Measurements from ENCODE around the gene UBAC1.

Gene UBAC1

DNA sequence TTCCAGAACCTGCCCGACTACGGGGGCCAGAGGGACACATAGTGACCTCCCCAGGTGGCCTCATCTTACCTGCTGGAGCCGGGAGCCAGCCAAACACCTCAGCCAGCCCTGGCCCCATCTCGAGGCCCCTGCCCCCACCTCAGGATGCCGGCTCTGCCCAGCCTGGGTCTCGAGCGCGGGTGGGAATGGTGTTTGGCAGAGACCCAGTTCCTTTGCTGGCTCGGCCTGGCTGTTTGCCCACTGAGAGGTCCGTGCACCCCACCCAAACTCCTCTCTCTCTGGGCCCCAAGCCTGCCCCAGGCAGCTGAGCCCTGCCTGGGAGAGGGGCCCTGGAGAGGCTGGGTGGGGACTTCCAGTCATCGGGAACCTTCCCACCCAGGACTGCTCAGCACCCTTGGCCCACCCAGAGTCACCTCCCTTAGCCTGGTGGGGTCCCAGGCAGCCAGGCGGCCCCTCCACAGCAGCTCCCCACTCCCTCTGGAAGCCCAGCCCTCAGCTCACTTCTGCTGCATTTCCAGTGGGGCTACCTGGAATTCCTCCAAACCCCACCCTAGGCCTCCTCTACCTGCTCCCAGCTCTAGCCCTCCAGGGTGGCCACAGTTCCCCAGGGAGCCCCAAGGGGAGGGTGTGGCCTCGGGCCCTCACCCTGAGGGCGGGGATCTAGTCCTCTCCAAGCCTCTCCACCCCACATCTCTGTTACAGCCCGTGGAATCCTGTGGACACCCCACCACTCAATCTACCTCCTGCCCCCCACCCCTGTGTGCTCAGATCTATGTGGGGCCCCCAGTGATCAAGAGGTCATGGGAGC is 42.4 kb upstream of the UBAC1 start:
- TF ChIP-seq POLR2AphosphoS5 (IDR thresholded peaks at IDR 0.05; ENCODE audit: low read depth) (no peak), GABPA (IDR thresholded peaks at IDR 0.05; ENCODE audit: low read depth) (no peak), REST (IDR thresholded peaks at IDR 0.05; ENCODE audit: insufficient replicate concordance, low read depth) (no peak), SPI1 (IDR thresholded peaks at IDR 0.05; ENCODE audit: borderline replicate concordance, low read depth) (no peak)
- TF ChIP-seq, protein P1, sequence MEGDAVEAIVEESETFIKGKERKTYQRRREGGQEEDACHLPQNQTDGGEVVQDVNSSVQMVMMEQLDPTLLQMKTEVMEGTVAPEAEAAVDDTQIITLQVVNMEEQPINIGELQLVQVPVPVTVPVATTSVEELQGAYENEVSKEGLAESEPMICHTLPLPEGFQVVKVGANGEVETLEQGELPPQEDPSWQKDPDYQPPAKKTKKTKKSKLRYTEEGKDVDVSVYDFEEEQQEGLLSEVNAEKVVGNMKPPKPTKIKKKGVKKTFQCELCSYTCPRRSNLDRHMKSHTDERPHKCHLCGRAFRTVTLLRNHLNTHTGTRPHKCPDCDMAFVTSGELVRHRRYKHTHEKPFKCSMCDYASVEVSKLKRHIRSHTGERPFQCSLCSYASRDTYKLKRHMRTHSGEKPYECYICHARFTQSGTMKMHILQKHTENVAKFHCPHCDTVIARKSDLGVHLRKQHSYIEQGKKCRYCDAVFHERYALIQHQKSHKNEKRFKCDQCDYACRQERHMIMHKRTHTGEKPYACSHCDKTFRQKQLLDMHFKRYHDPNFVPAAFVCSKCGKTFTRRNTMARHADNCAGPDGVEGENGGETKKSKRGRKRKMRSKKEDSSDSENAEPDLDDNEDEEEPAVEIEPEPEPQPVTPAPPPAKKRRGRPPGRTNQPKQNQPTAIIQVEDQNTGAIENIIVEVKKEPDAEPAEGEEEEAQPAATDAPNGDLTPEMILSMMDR (IDR thresholded peaks at IDR 0.05; ENCODE audit: insufficient read depth, low read length) = no peak
- Histone ChIP-seq H3K27me3 (ENCODE audit: insufficient read depth, poor library complexity, severe bottlenecking) (no peaks in the 10 kb centered on the region), H3K4me3 (replicated peaks; ENCODE audit: insufficient read depth, low read length) (no peak overlapping the region), H3K27ac (replicated peaks) (no peak overlapping the region)
- DNase-seq (ENCODE audit: low read depth in 1 of 2, low spot score in 1 of 2) = no peak

DNA sequence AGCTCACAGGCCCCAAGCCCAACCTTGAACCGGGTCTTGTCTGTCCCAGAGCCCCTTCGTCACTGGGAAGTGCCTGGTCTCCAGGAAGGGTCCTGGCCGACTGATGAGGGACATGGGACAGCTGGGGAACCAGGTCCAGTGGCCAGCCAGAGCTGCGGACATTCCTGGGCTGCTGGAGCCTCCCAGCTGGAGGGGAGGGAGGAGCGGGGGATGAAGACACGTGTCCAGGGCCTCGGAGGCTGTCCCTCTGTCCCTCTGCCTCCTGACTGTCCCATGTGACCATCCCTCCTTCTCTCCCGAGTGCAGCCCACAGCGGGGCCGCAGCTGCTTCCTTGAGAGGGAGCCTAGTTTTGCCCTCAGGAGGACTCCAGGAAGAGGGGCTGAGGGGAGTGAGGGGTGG is 41.7 kb upstream of the UBAC1 start:
- no peak for DNase-seq (ENCODE audit: low read depth in 1 of 2, low spot score in 1 of 2)
- Histone ChIP-seq H3K27ac (replicated peaks) (no peak overlapping the region), H3K4me3 (replicated peaks; ENCODE audit: insufficient read depth, low read length) (no peak overlapping the region), H3K27me3 (ENCODE audit: insufficient read depth, poor library complexity, severe bottlenecking) (no peaks in the 10 kb centered on the region)
- TF ChIP-seq GABPA (IDR thresholded peaks at IDR 0.05; ENCODE audit: low read depth) (no peak), SPI1 (IDR thresholded peaks at IDR 0.05; ENCODE audit: borderline replicate concordance, low read depth) (no peak), POLR2AphosphoS5 (IDR thresholded peaks at IDR 0.05; ENCODE audit: low read depth) (no peak), REST (IDR thresholded peaks at IDR 0.05; ENCODE audit: insufficient replicate concordance, low read depth) (no peak)
- TF ChIP-seq, protein P1 (IDR thresholded peaks at IDR 0.05; ENCODE audit: insufficient read depth, low read length) = no peak

- H3K27ac ChIP-seq (replicated peaks) = no peak overlapping the region
- no peaks in the 10 kb centered on the region for H3K27me3 ChIP-seq (ENCODE audit: insufficient read depth, poor library complexity, severe bottlenecking)
- DNase-seq (ENCODE audit: low read depth in 1 of 2, low spot score in 1 of 2) = no peak
- TF ChIP-seq POLR2AphosphoS5 (IDR thresholded peaks at IDR 0.05; ENCODE audit: low read depth) (no peak), SPI1 (IDR thresholded peaks at IDR 0.05; ENCODE audit: borderline replicate concordance, low read depth) (no peak), GABPA (IDR thresholded peaks at IDR 0.05; ENCODE audit: low read depth) (no peak), REST (IDR thresholded peaks at IDR 0.05; ENCODE audit: insufficient replicate concordance, low read depth) (no peak)
- TF ChIP-seq, protein P1 (IDR thresholded peaks at IDR 0.05; ENCODE audit: insufficient read depth, low read length) = no peak
- H3K4me3 ChIP-seq (replicated peaks; ENCODE audit: insufficient read depth, low read length) = no peak overlapping the region
Measured at GRCh38 chr9:136002215-136002614, 41.0 kb upstream of the UBAC1 start.

All from HL-60 (cell line).